Left hindlimb (tissue), 1 donor: ENCODE measurements around the gene CCSER2.
"Not testable (repeated sequence)": the region's sequence is repeated elsewhere in the genome, so short reads cannot be mapped to it uniquely, and the experiment has no call there.

Experiments used
- DNase-seq: peaks from one replicate; pipeline ENCODE4 v3.0.0-alpha.2; 2018

Gene CCSER2

DNA sequence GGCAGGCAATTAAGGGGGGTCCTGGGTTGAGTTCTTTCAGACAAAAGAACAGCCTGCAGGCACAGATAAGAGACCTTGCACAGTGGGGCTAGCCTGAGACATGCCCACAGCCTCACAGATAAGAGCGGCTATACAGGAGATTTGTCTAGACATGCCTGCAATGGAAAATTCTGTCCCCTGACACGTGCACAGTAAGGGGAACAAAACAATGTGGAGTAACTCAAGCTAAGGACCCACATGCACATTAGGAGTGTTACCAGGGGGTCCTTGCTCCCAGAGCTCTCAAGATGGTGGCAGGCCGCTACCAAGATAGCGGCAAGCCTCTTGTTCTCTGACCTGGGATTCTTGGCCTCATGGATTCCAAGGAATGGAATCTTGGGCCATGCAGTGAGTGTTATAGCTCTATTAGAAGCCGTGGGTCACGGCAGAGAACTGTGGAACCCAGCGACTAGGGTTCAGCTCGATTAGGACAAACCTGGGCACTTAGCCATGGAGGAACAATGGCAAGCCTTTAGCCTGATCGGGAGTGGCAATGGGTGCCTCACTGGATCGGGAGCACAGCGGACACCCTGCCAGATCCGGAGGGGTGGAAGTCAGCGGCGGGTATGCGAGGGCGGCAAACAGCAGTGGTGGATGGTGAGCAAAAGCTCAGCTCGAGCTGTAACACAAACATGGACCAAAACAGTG, 196.9 kb downstream of the CCSER2 start:
- no peak for DNase-seq

DNA sequence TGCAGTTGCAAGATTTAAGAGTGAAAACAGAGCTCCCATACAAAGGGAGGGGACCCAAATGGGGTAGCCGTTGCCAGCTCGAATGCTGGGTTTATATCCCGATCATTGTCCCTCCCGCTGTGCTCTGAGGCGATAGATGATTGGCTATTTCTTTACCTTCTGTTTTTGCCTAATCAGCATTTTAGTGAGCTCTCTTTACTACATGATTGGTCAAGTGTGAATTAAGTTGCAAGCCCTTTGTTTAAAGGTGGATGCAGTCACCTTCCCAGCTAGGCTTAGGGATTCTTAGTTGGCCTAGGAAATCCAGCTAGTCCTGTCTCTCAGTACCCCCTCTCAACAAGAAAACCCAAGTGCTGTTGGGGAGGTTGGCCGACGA, 197.4 kb downstream of the CCSER2 start:
- DNase-seq: not testable (repeated sequence)

DNA sequence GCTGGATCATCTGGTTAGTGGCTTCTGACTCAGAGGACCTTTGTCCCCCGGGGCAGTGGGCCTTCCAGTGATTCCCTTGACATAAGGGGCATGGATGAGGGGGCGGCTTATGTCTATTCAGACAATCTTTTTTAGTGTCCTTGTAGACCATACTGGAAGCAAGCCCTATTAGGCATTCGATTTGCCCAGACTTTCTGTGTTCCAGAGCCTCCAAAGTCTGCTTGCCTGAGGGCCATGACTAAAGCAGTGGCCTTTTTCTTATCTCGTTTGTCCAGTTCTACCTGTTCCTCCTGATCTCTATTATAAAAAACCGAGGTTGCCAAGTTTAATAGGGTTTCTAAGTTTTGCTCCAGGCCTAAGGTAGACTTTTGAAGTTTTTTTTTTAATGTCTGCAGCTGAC, 199.0 kb downstream of the CCSER2 start:
- not testable (repeated sequence) for DNase-seq

DNA sequence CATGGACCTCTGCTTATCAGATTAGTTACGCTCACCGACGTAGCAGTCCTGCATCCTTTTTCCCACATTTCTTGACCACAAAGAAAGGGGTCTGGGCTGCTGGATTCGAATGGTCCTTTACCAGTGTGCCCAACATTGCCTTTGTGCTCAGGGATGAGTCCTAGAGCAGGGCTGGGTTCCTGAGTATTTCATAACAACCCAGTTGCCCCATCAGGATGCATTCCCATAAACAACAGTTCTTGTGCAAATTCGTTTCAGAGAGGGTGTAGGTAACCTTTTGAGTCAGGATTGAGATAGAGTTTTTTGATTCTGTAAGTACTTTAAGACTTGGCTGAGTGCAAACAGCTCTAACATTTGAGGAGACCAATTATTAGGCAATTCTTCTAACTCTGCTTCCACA, 200.1 kb downstream of the CCSER2 start:
- not testable (repeated sequence) for DNase-seq

DNA sequence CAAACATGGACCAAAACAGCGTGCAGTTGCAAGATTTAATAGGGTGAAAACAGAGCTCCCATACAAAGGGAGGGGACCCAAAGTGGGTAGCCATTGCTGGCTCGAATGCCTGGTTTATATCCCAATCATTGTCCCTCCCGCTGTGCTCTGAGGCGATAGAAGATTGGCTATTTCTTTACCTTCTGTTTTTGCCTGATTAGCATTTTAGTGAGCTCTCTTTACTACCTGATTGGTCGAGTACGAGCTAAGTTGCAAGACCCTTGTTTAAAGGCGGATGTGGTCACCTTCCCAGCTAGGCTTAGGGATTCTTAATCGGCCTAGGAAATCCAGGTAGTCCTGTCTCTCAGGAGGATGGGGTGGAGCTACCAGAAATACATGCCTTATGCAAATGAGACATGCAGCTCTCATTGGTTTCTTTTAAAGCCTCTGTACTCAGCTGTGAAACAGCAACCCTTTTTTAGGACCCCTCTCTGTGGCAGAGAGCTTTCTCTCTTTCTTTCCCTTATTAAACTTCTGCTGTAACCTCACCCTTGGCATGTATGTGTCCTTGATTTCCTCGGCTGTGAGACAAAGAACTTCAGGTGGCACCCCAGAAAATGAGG, 202.4 kb downstream of the CCSER2 start:
- no peak for DNase-seq

DNA sequence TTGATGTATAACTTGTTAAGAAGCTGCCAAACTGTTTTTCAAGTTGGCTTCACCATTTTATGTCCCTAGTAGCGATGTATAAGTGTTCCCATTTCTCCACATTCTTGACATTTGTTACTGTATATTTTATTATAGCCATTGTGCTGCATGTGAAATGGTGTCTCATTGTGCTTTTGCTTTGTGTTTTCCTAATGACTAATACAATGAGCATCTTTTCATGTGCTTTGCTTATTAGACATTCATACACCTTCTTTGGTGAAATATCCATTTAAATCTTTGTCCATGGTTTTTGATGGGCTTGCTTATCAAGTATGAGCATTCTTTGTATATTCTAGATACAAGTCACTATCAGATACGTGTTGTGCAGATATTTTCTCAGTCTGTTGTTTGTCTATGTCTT, 203.0 kb downstream of the CCSER2 start:
- DNase-seq: no peak

DNA sequence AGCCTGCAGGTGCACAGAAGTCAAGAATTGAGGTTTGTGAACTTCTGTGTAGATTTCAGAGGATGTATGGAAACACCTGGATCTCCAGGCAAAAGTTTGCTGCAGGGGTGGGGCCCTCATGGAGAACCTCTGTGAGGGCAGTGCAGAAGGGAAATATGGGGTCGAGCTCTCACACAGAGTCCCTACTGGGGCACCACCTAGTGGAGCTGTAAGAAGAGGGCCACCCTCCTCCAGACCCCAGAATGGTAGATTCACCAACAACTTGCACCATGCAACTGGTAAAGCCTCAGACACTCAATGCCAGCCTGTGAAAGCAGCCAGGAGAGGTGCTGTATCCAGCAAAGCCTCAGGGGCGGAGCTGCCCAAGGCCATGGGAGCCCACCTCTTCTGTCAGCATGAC, 205.8 kb downstream of the CCSER2 start:
- no peak for DNase-seq

DNA sequence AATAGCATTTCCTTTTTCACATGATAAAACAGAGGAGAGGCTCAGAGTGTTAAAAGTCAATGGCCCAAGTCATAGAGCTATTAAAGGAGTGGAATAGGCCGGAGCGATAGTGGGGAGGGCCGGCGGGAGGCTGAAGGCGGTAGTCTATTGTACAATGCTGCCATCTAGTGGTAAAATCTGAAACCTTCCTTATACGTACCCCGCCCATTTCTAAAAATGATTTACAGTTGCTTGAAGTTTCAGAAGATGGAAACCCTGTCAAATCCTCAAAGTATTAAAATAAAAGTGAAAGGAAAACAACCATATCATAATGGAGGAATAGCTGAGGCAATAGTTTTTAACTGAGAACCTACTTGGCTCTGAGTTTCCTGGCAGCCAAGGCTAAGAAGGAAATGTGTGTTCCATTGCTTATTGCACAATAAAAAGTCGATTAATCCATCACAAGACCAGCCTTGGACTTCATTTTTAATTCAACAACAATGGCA, 209.1 kb downstream of the CCSER2 start:
- no peak for DNase-seq

DNA sequence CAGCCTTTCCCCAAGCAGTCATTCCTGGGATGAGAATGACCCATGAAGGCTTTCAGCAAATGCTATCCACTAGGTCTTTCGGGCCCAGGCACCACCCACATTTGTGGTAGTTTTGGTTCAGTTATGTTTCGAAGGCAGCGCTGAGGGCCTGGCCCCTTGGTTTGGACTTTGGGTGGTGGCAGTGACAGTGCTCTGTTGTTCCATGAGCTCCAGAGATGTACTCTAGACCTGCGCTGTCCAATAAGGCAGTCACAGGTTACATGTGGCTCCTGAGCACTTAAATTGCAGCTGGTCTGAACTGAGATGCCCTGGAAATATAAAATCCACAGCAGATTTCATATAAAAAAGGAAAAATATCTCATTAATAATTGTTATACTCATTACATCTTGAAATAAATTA, 209.6 kb downstream of the CCSER2 start:
- no peak for DNase-seq

DNA sequence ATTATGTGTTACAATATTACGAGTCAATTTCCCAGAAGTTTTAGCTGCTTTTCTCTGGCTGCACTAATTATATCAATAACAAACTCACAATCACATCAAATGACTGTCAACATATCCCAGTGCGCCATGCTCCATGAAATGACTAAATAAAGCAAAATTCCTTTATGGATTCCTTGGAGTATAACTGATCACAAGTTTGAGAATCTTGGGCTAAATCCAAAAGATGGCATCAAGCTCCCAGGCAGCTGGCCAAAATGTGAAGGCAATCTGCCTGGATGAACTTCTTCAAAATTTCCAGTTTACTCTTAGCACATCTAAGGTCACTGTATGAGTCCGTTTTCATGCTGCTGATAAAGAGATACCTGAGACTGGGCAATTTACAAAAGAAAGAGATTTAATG, 210.8 kb downstream of the CCSER2 start:
- DNase-seq: no peak

DNA sequence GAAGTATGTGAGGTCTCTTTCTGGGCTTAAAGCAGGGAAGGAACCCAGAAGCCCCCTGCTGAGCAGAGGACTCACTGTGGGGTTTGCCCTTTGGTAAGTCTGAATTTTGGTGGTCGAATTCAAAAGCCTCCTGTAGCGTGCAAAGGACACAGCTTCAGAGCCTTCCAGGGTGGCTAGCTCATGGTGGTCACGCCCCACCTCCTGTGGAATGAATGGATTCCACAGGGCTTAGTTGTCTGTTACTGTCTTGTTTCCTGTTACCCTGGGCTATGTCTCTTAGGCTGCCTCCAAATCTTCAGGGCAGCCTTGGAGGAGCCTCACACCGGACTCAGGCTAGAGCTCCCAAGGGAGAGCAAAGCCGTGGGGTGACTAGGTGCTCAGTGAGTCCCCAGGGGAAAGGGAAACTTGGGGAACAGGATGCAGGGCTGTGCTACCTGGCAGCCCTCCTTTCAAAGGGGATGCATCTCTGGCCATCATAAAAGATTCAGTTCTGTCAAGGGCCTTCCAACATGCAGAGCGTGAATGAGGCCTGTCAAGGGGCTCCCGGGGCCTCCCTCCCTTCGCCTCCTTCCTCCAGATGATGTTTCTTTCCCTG, 211.7 kb downstream of the CCSER2 start:
- no peak for DNase-seq

DNA sequence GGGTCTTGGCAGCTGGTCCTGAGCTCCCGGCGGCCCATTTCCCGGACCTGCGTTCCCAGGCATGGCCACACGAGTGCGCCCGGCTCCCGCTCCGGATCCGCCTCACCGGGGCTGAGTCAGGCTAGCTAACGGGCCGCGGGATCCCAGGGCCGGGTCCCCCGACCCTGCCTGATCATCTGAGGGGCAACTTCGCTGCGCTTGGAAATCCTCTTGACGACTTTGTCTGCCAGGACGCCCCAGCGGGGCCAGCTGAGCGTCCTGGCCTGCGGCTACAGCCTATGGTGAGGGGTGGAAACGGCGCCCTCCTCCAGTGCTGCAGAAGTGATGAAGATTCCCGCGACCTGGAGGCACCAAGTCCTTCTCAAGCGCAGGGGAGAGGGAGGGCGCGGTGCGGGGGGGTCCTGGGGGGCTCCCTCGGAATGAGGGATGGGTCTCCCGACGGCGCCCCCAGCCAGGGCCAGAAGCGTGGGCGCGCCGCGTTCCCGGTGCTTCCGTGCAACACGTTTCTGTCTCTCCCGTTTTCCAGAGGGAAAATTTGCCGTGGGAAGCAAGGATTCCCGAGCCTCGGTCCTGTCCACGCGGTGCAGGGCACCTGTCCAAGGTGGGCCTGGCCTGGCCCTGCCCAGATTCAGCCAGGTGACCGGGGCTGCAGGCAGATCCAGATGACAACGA, 212.4 kb downstream of the CCSER2 start:
- peak; percentile 69 for DNase-seq

DNA sequence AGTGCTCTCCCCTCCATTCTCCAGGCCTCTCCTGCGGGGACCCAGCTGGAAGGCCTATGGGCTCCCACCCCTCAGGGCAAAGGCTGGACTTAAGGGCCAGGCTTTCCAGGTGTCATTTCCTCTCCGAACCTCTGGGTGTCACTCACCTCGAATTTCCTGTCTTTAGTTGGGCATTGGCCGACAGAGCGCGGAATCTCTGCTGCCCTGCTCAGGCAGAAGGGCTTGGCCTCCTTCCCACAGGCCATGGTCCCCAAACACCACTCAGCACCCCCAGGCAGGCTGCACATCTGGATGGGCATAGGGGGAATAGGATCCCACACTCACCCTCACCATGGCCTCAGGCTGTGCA, 212.9 kb downstream of the CCSER2 start:
- DNase-seq: no peak

DNA sequence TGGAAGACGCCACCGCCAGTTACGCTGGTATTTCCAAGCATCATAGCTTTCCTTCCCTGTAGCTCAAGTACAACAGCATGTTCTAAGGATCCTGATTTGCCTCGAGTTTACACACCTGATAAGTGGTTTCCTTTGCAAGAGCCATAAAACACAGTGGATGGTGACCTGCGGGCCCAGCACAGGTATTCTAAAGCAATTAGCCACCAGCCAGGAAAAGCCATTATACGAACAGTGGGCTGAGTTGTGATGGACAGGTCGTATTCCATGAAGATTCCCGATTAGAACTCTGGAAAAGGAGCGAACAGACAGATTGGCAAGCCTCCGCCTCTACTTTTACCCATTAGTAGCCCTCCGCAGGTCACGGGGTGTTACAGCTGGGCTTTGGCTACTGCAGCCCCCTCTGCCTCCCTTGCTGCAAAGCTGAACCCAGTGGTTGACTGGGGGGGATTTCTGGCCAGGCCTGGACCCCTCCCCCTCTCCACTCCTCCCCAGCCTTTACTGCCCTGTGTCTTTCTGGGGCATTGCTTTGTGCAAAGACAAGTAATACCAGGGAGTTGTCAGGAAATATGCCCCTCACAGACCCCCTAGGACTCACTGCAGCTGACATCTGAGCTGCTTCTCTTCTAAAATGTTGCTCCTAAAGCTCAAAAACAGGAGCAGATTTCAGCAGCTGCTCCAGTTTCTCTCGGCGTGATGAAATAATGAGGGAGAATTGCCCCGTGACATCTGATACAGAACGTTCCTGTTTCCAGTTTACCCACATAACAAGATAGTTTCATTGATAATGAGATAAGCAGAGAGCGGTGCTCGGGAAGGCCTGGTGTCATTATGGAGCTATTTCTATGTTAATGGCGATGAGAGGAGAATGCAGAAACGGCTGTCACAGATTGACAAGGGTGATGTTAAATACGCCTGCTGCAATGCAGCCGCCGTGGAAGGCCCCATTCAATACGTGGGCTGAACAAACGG, 214.4 kb downstream of the CCSER2 start:
- DNase-seq: no peak

DNA sequence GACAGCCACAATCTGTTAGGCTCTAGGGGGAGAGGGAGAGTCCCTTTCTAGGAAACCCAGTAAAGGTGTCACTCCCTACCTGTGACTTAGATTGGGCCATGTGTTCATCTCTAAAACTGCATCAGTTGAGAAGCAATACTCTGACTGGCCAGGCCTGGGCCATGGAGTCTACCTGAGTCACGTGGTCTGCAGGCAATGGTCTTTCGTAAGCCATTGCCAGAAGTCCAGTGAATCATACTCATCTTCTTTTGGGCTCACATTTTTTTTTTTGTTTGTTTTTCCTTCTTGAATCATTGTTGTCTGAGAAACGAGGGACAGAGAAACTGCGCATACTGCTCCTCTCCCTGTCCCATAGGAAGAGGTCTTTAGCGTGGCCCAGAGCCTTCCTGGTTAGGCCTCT, 215.6 kb downstream of the CCSER2 start:
- DNase-seq: no peak

DNA sequence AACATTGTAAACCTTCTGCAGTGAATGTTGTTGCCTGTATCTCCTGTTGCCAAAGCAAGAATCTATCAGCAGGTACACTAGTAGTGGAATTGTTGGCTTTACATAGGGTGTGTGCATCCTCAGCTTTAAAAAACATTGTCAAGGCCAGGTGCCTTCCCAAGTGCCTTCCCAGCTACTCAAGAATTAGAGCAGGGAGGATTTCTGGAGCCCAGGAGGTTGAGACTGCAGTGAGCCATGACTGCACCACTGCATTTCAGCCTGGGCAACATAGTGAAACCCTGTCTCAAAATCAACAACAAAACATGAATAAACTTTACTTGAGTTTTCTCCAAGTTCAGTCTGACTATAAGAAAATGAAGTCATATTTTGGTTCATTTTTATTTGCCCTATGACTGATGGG, 217.3 kb downstream of the CCSER2 start:
- no peak for DNase-seq

DNA sequence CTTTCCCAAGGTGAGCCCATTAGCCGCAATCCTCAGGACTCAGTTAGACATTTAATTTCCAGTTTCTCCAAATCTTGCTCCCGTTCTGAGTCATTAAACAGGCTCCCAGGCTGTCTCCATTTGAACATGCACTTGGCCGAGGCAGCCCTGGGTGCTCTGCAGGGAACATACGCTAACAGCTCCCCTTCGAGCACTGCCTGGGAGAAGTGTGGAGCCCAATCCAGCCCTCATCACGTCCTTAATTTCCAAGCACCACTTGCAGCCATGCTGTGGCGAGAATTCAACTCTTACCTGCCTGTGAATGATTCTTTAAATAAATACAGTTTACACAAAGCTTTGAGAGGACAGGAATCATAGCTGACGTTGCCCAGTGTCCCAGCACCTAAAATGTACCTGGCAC, 218.2 kb downstream of the CCSER2 start:
- no peak for DNase-seq

DNA sequence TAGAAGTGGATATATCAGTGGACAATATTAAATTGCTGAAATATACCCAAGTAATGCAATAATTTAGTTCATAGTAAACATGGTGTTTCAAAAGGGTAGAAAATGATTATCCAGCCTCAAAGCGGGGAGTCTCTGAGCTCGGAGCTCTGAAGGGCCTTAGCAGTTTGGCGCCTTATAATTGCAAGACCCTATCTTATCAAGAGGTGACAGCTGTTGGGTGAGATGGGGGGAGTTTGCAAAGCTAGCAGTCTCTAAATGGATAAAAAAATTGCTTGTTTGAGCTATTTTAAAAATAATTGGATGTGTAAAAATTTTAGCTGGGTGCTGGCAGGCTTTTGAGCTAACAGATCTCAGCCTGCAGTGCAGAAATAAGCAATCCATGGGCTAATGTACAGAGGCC, 219.2 kb downstream of the CCSER2 start:
- DNase-seq: no peak

DNA sequence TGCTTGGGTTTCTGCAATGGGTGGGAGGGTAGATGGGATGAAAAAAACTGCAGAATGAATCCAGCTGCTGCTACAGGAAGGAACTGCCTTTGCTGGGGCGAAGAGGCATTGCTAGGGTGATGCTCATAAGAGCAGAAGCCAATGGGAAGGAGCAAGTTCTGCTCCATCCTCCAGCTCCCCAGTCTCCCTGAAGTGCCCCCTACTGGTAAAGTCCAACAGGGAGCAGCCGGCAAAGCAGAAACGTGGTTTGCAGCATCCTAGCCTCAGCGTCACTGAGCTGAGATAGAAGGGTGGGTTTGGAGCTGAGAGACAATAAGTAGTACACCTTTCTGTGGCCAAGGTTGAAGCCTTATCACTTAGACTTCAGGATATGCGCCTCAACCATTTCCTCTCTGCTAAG, 220.5 kb downstream of the CCSER2 start:
- DNase-seq: no peak

DNA sequence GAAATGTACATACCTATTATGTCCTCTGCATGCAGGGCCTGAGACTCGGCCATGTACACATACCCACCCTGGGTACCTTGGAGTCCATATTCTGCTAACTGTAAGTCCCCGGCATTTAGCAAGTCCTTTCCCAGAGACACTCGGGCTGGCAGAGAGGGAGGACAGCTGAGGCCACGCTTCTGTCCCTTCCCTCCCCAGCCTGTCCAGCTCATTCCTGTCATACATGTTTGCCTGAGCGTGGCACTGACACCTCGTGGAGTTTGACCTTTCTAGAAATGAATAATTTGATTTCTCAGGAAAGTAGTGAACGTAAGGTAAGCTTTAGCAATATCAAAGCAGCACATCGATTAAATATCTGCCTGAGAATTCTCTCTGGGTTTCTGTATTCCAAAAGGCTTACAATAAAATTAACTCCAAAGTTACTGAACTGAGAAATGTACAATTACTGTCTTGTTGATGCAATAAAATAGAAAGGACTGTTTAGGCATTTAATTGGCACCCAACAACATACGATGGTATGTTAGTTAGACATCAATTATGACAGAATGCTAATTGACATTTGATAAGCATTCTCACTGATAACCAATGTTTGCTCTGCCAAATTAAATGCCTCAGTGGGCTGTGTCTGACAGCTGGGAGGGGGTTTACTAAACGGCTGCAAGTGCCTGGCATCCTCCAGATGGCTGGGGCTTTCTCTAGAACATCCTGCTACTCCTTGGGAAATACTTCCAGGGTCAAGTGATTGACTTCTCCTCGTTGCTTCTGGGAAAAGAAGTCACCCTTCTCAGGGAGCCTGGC, 221.2 kb downstream of the CCSER2 start:
- DNase-seq: no peak

DNA sequence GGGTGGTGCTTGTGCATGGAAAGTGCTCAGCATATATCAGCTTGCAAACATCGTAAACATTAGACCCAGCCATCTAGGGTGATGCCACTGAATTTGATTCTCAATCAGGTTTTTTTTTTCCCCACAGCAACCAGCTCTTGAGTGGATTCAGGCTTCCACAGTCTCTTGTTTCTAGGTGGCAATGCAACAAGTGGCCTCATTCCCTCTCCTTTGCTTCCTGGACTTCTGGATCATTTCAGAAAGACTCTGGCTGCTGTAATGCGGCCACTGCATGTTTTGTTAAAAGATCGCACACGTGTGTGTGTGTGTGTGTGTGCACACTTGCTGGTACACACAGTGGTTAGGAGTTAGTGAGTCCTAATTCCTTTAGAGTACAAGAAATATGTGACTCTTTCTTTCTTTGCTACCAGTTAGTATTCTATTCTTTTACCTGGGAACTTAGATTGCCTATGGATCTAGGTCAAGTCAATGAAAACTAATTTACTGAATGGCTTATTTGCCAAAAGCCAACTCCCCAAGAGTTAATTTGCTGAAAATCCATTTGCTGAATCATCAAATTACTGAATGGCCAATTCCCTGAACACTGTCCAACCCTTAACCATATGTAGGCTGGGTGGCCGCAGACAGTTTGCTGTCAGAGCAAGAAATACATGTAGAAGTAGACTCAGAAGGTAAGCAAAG, 222.5 kb downstream of the CCSER2 start:
- no peak for DNase-seq
